GM10266 (cell line): ENCODE measurements around the gene TMCC3.
A peak's percentile ranks its signal among the peaks of the same experiment; 100 is the strongest.
"Not testable (repeated sequence)": the region's sequence is repeated elsewhere in the genome, so short reads cannot be mapped to it uniquely, and the experiment has no call there.

ENCODE experiments used
- DNase-seq: peaks from one replicate; pipeline ENCODE4 v3.0.0; 2012; ENCODE audit errors: extremely low spot score
- CTCF ChIP-seq: IDR thresholded peaks from 2 replicates; pipeline ENCODE4 v1.5.1; 2012; ENCODE audit warnings: mild to moderate bottlenecking, low read depth; ENCODE audit not compliant: control insufficient read depth, insufficient read depth; ENCODE audit errors: missing control alignments

Gene TMCC3

GRCh38 chr12:94616203-94616729 lies 34.1 kb downstream of the TMCC3 start:
- TF ChIP-seq CTCF = no peak
- DNase-seq = no peak

- no peak for DNase-seq
Observed at GRCh38 chr12:94615260-94616181, 34.8 kb downstream of the TMCC3 start.

GRCh38 chr12:94614288-94614721 lies 36.1 kb downstream of the TMCC3 start:
- TF ChIP-seq CTCF = no peak
- no peak for DNase-seq

More at GRCh38 chr12:94615260-94616181, 34.8 kb downstream of the TMCC3 start:
- TF ChIP-seq CTCF = no peak

- TF ChIP-seq CTCF = no peak
- no peak for DNase-seq
Observed at GRCh38 chr12:94609917-94610443, 40.4 kb downstream of the TMCC3 start.

GRCh38 chr12:94606810-94607209 lies 43.5 kb downstream of the TMCC3 start:
- DNase-seq = not testable (repeated sequence)

GRCh38 chr12:94604366-94604698 lies 46.0 kb downstream of the TMCC3 start:
- no peak for DNase-seq
- TF ChIP-seq CTCF = no peak

GRCh38 chr12:94603434-94604365 lies 46.7 kb downstream of the TMCC3 start:
- TF ChIP-seq CTCF = peak; percentile 59

More at GRCh38 chr12:94603434-94604365, 46.7 kb downstream of the TMCC3 start:
- peak; percentile 31 for DNase-seq
